Erythroblast (primary cell): ENCODE measurements around the gene MGRN1.

Experiments used
- GATA1 ChIP-seq: IDR thresholded peaks from 2 replicates; pipeline ENCODE4 v1.6.1; 2011; ENCODE audit warnings: low read depth, mild to moderate bottlenecking, control low read depth, low read length, moderate library complexity
- POLR2A ChIP-seq: IDR thresholded peaks from 2 replicates; pipeline ENCODE4 v1.6.1; 2011; ENCODE audit warnings: mild to moderate bottlenecking, low read length

DNA sequence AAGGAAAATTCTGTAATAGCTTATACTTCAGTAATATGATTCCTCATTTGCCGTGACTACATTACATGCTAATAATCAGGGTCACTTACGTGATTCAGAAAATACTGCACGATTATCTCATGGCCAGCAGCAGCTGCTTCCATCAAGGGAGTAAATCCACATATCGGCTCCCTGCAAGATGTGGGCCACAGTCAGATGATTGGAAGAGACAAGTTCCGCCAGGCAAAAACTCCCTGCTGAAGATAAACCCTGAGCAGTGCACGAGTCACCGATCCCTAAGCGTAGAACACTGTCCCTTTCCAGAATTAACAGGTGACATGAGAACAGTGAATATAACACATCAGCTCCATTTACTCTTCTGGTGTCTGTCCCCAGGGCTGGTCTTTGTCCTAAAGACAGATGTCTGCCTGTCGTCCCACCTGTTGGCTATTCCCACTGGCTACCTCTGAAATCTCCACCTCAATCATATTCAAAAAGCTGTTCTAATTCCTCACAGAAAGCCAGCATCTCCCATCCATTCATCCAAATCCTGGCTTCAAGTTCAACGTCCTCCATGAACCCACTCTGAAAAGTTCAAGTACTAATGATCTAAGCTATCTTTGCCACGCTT lies 100.1 kb downstream of the MGRN1 start:
- no peak for TF ChIP-seq POLR2A
- TF ChIP-seq GATA1, result no peak
